Smooth muscle cell (in vitro differentiated cells): ENCODE results near the gene TBC1D24. TPM values are rescaled to one million over a fixed set of nuclear protein-coding genes. Genes with fewer than 3 reads are reported as not detected.
"Not testable (repeated sequence)": the region's sequence is repeated elsewhere in the genome, so short reads cannot be mapped to it uniquely, and the experiment has no call there.

ENCODE experiments used
- DNase-seq: peaks from one replicate; lab custom pipeline; 2025; ENCODE audit not compliant: unreplicated experiment; lab: John Stamatoyannopoulos, UW
- H2AFZ ChIP-seq: fragments of 200-600 bp; sonication (generic); 2 replicates; pipeline ENCODE4 v1.6.0; 2016; ENCODE audit warnings: antibody characterized with exemption, low read depth, mild to moderate bottlenecking
- H3F3A ChIP-seq: fragments of 200-600 bp; sonication (generic); 2 replicates; pipeline ENCODE4 v1.6.0; 2017; ENCODE audit warnings: antibody characterized with exemption, low read depth
- H3K27ac ChIP-seq: fragments of 200-600 bp; sonication (generic); 2 replicates; pipeline ENCODE4 v1.5.1; 2016; ENCODE audit warnings: low read depth, mild to moderate bottlenecking
- H3K27me3 ChIP-seq: fragments of 200-600 bp; sonication (generic); 2 replicates; pipeline ENCODE4 v1.6.1; 2016; ENCODE audit warnings: low read depth, mild to moderate bottlenecking
- H3K36me3 ChIP-seq: fragments of 200-600 bp; sonication (generic); 2 replicates; pipeline ENCODE4 v1.5.1; 2016; ENCODE audit warnings: low read depth
- H3K4me1 ChIP-seq: fragments of 200-600 bp; sonication (generic); 2 replicates; pipeline ENCODE4 v1.5.1; 2016; ENCODE audit warnings: low read depth
- H3K4me2 ChIP-seq: fragments of 200-600 bp; sonication (generic); 2 replicates; pipeline ENCODE4 v1.6.0; 2016; ENCODE audit warnings: mild to moderate bottlenecking
- H3K4me3 ChIP-seq: fragments of 200-600 bp; sonication (generic); 2 replicates; pipeline ENCODE4 v1.5.1; 2016; ENCODE audit warnings: mild to moderate bottlenecking
- H3K79me2 ChIP-seq: fragments of 200-600 bp; sonication (generic); 2 replicates; pipeline ENCODE4 v1.6.0; 2016; ENCODE audit warnings: low read depth, mild to moderate bottlenecking
- H3K9ac ChIP-seq: fragments of 200-600 bp; sonication (generic); 2 replicates; pipeline ENCODE4 v1.6.0; 2016; ENCODE audit warnings: low read depth
- H3K9me3 ChIP-seq: fragments of 200-600 bp; sonication (generic); replicated peaks from 2 replicates; pipeline ENCODE4 v1.5.1; 2016; ENCODE audit warnings: low read depth
- H4K20me1 ChIP-seq: fragments of 200-600 bp; sonication (generic); 2 replicates; pipeline ENCODE4 v1.6.0; 2016; ENCODE audit warnings: low read depth
- WGBS: methylation state at CpG from one replicate; pipeline ENCODE4 v1.1.7; 2016; ENCODE audit warnings: low lambda C conversion rate; 5-methylcytosine and 5-hydroxymethylcytosine counted together
- polyA plus RNA-seq: library from polyadenylated mRNA; unstranded; fragments of >200 nt; fragmentation: Nextera tagmentation; extraction: Ambion mirVana; gene quantifications from 2 replicates; pipeline ENCODE4 v1.2.1, GENCODE V29; 2016
- total RNA-seq: library from RNA; depleted of rRNA; stranded (reverse); fragments of >200 nt; gene quantifications from 2 replicates; pipeline ENCODE4 v1.2.3, GENCODE V29; 2014
- TF ChIP-seq, protein P1 (sequence below): fragments of 200-600 bp; sonication (generic); IDR thresholded peaks from 2 replicates; pipeline ENCODE4 v1.5.1; 2017; ENCODE audit warnings: borderline replicate concordance, mild to moderate bottlenecking, antibody characterized with exemption; ENCODE audit not compliant: insufficient read depth, poor library complexity, severe bottlenecking

The TBC1D24 gene
- total and polyA plus RNA-seq, 2 experiments from 2014 or later = 5.5 to 9.2 TPM

DNA sequence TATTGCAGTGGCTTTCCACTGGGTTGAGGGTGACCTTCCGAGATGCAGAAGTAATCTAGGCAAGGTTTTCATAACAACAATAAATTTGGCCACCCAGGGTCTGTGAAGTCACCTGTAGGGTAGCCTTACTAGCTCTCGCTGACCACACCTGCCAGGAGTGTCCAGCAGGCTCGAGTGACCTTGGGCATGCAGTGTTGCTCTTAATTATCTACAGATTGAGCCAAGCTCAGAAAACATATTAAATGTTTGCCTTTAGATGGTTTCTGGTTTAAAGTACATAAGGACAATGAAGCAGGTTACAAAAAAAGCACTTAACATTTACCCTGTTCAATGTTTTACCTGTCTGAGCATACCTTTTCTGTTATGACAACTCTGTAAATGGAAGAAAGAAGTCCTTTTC, 1.8 kb downstream of the TBC1D24 start:
- Histone ChIP-seq H2AFZ (no peak overlapping the region), H3K4me3 (no peak overlapping the region), H4K20me1 (peaks cover 56% of the 10 kb centered on the region), H3F3A (no peaks in the 10 kb centered on the region), H3K9ac (no peak overlapping the region), H3K4me1 (peaks cover 6% of the 10 kb centered on the region), H3K79me2 (peaks cover 8% of the 10 kb centered on the region), H3K4me2 (no peak overlapping the region), H3K27ac (no peak overlapping the region), H3K27me3 (no peaks in the 10 kb centered on the region), H3K36me3 (no peaks in the 10 kb centered on the region), H3K9me3 (no peaks in the 10 kb centered on the region)
- no peak for DNase-seq
- 95% methylated on average over 3 of the region's 3 CpGs for WGBS
- TF ChIP-seq, protein P1, sequence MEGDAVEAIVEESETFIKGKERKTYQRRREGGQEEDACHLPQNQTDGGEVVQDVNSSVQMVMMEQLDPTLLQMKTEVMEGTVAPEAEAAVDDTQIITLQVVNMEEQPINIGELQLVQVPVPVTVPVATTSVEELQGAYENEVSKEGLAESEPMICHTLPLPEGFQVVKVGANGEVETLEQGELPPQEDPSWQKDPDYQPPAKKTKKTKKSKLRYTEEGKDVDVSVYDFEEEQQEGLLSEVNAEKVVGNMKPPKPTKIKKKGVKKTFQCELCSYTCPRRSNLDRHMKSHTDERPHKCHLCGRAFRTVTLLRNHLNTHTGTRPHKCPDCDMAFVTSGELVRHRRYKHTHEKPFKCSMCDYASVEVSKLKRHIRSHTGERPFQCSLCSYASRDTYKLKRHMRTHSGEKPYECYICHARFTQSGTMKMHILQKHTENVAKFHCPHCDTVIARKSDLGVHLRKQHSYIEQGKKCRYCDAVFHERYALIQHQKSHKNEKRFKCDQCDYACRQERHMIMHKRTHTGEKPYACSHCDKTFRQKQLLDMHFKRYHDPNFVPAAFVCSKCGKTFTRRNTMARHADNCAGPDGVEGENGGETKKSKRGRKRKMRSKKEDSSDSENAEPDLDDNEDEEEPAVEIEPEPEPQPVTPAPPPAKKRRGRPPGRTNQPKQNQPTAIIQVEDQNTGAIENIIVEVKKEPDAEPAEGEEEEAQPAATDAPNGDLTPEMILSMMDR = no peak

DNA sequence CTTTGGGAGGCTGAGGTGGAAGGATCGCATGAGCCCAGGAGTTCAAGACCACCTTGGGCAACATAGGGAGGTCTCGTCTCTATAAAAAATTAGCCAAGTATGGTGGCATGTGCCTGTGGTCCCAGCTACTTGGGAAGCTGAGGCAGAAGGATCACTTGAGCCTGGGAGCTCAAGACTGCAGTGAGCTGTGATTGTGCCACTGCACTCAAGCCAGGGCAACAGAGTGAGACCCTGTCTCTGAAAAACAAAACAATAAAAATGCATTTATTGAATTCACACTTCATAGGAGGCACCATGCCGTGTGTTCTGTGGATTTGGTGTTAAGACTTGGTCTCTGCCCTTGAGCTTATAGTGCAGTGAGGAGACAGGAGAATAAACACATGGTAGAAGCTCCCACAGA, 2.4 kb downstream of the TBC1D24 start:
- Histone ChIP-seq H3K4me2 (no peak overlapping the region), H4K20me1 (peaks cover 62% of the 10 kb centered on the region), H3K9me3 (no peaks in the 10 kb centered on the region), H3K27me3 (no peaks in the 10 kb centered on the region), H3K36me3 (no peaks in the 10 kb centered on the region), H3K27ac (no peak overlapping the region), H3K9ac (no peak overlapping the region), H3K4me3 (no peak overlapping the region), H3K79me2 (peaks cover 8% of the 10 kb centered on the region), H2AFZ (no peak overlapping the region), H3K4me1 (peaks cover 6% of the 10 kb centered on the region), H3F3A (no peaks in the 10 kb centered on the region)
- TF ChIP-seq, protein P1 = no peak
- no peak for DNase-seq
- WGBS = 94% methylated on average over 3 of the region's 3 CpGs

DNA sequence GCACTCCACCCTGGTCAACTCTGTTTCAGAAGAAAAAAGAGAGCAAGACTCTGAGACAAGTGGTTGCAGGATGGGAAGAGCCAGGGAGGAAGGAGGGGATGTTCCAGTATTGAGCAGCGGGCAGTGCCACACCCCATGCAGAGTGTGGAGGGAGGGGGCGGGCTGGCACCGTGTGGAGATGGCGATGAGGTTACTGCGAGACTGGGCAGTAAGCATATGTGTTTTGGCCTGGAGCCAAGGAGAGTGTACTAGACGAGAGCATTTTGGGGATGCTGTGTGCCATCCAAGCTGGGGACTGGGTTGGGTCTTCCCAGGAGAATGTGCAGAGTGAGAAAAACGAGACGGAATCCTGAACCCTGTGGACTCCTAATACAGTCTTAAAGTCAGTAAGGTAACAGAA, 3.4 kb downstream of the TBC1D24 start:
- DNase-seq = no peak
- H3K9me3 ChIP-seq = no peaks in the 10 kb centered on the region
- TF ChIP-seq, protein P1 = no peak
- H3K4me3 ChIP-seq = no peak overlapping the region
- peaks cover 6% of the 10 kb centered on the region for H3K4me1 ChIP-seq
- no peaks in the 10 kb centered on the region for H3K27me3 ChIP-seq
- no peak overlapping the region for H3K9ac ChIP-seq
- H3K79me2 ChIP-seq = peaks cover 8% of the 10 kb centered on the region
- no peaks in the 10 kb centered on the region for H3F3A ChIP-seq
- 93% methylated on average over 8 of the region's 8 CpGs for WGBS
- H3K4me2 ChIP-seq = no peak overlapping the region
- no peaks in the 10 kb centered on the region for H3K36me3 ChIP-seq
- peaks cover 68% of the 10 kb centered on the region for H4K20me1 ChIP-seq
- H2AFZ ChIP-seq = no peak overlapping the region
- H3K27ac ChIP-seq = no peak overlapping the region

DNA sequence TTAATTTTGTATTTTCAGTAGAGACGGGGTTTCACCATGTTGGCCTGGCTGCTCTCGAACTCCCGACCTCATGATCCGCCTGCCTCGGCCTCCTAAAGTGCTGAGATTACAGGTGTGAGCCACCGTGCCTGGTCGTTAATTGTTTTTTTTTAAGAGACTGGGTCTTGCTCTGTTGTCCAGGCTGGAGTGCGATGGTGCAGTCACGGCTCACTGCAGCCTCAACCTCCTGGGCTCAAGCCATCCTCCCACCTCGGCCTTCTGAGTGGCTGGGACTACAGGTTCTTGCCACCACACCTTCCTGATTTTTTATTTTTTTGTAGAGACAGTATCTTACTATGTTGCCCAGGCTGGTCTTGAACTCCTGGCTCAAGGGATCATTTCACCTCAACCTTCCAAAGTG, 5.1 kb downstream of the TBC1D24 start:
- H3K27ac ChIP-seq, H3K4me1 ChIP-seq, H3K9ac ChIP-seq, H3K9me3 ChIP-seq, H3F3A ChIP-seq, H2AFZ ChIP-seq, H3K27me3 ChIP-seq, H3K79me2 ChIP-seq, H3K4me3 ChIP-seq, DNase-seq, H3K36me3 ChIP-seq, H3K4me2 ChIP-seq: not testable (repeated sequence)
- H4K20me1 ChIP-seq = peaks cover 74% of the 10 kb centered on the region
- 97% methylated on average over 10 of the region's 10 CpGs for WGBS
